Measurements from ENCODE around the gene COX7A2L. TPM values are rescaled to one million over a fixed set of nuclear protein-coding genes. Genes with fewer than 3 reads are reported as not detected.

Gene COX7A2L
- total RNA-seq, 1 donor from 2014 or later: 103 TPM

GRCh38 chr2:42304059-42304713, 56.8 kb downstream of the COX7A2L start:
- no peaks in the 10 kb centered on the region for H3K9me3 Mint-ChIP-seq (ENCODE audit: unreplicated experiment)
- H3K4me1 Mint-ChIP-seq (ENCODE audit: unreplicated experiment): no peaks in the 10 kb centered on the region
- no peaks in the 10 kb centered on the region for H3K27me3 Mint-ChIP-seq (ENCODE audit: unreplicated experiment)
- no peak overlapping the region for H3K27ac Mint-ChIP-seq (ENCODE audit: unreplicated experiment)
- TF ChIP-seq, protein P1, sequence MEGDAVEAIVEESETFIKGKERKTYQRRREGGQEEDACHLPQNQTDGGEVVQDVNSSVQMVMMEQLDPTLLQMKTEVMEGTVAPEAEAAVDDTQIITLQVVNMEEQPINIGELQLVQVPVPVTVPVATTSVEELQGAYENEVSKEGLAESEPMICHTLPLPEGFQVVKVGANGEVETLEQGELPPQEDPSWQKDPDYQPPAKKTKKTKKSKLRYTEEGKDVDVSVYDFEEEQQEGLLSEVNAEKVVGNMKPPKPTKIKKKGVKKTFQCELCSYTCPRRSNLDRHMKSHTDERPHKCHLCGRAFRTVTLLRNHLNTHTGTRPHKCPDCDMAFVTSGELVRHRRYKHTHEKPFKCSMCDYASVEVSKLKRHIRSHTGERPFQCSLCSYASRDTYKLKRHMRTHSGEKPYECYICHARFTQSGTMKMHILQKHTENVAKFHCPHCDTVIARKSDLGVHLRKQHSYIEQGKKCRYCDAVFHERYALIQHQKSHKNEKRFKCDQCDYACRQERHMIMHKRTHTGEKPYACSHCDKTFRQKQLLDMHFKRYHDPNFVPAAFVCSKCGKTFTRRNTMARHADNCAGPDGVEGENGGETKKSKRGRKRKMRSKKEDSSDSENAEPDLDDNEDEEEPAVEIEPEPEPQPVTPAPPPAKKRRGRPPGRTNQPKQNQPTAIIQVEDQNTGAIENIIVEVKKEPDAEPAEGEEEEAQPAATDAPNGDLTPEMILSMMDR (IDR thresholded peaks at IDR 0.05): no peak
- no peak overlapping the region for H3K4me3 Mint-ChIP-seq (ENCODE audit: unreplicated experiment)
- H3K36me3 Mint-ChIP-seq (ENCODE audit: unreplicated experiment): peaks cover 30% of the 10 kb centered on the region
- no peak for DNase-seq (ENCODE audit: extremely low spot score, unreplicated experiment)

GRCh38 chr2:42303252-42303651, 57.8 kb downstream of the COX7A2L start:
- no peak for DNase-seq (ENCODE audit: extremely low spot score, unreplicated experiment)
- Mint-ChIP-seq H3K36me3 (ENCODE audit: unreplicated experiment) (peaks cover 33% of the 10 kb centered on the region), H3K27me3 (ENCODE audit: unreplicated experiment) (no peaks in the 10 kb centered on the region), H3K4me3 (ENCODE audit: unreplicated experiment) (no peak overlapping the region), H3K9me3 (ENCODE audit: unreplicated experiment) (no peaks in the 10 kb centered on the region), H3K4me1 (ENCODE audit: unreplicated experiment) (peaks cover 2% of the 10 kb centered on the region), H3K27ac (ENCODE audit: unreplicated experiment) (no peak overlapping the region)
- TF ChIP-seq, protein P1 (IDR thresholded peaks at IDR 0.05): no peak

DNA sequence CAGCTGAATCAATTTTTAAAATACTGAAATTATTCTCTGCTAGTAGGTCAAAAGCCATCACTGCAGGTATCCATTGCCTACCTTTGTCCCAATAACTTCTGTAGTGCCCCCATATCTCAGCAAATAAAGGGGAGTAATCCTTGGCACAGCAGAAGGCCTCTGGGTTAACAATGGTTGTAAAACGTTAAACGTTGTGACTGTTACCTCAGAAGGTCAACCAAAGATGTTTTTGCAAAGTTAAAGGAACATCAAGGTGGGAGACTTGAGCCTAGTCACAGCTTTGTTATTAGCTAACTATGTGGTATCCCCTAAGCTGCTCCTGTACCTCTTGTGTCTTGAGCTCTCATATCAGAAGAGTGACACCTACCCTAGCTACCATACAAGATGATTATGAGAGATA, 60.5 kb downstream of the COX7A2L start:
- H3K27ac Mint-ChIP-seq (ENCODE audit: unreplicated experiment): no peak overlapping the region
- no peak overlapping the region for H3K4me3 Mint-ChIP-seq (ENCODE audit: unreplicated experiment)
- TF ChIP-seq, protein P1 (IDR thresholded peaks at IDR 0.05): no peak
- H3K4me1 Mint-ChIP-seq (ENCODE audit: unreplicated experiment): peaks cover 7% of the 10 kb centered on the region
- H3K27me3 Mint-ChIP-seq (ENCODE audit: unreplicated experiment): no peaks in the 10 kb centered on the region
- H3K36me3 Mint-ChIP-seq (ENCODE audit: unreplicated experiment): peaks cover 35% of the 10 kb centered on the region
- no peaks in the 10 kb centered on the region for H3K9me3 Mint-ChIP-seq (ENCODE audit: unreplicated experiment)
- no peak for DNase-seq (ENCODE audit: extremely low spot score, unreplicated experiment)

Other genes starting within 250 kb of the COX7A2L start
- 35.2 and 41.1 TPM in 2 replicates for gene EML4, start 191.9 kb downstream of the COX7A2L start, total RNA-seq
- not detected in 2 replicates for gene KCNG3, start 132.8 kb upstream of the COX7A2L start, total RNA-seq
- gene MTA3, start 207.4 kb upstream of the COX7A2L start, total RNA-seq: 49.2 and 49.3 TPM in 2 replicates